SU-DHL-6 (cell line): ENCODE measurements around the gene FKBP1A.
"Not testable (repeated sequence)": the region's sequence is repeated elsewhere in the genome, so short reads cannot be mapped to it uniquely, and the experiment has no call there.

Experiments used
- H2AFZ ChIP-seq: fragments of 200-600 bp; sonication (generic); 2 replicates; pipeline ENCODE4 v1.6.1; 2014; ENCODE audit warnings: low read depth, mild to moderate bottlenecking, moderate library complexity, mixed read lengths, antibody characterized with exemption, low read length; ENCODE audit not compliant: severe bottlenecking
- H3F3A ChIP-seq: fragments of 200-600 bp; shearing (Covaris generic); 2 replicates; pipeline ENCODE4 v1.6.0; 2016; ENCODE audit warnings: antibody characterized with exemption, mild to moderate bottlenecking; ENCODE audit not compliant: insufficient read depth
- H3K27ac ChIP-seq: fragments of 200-600 bp; sonication (generic); 2 replicates; pipeline ENCODE4 v1.5.1; 2016; ENCODE audit warnings: low read depth, mild to moderate bottlenecking, low read length, moderate library complexity, mixed read lengths
- H3K27me3 ChIP-seq: fragments of 200-600 bp; sonication (generic), shearing (Covaris generic); 2 replicates; pipeline ENCODE4 v1.6.0; 2014; ENCODE audit warnings: mild to moderate bottlenecking, low read length
- H3K36me3 ChIP-seq: fragments of 200-600 bp; sonication (generic); 2 replicates; pipeline ENCODE4 v1.6.1; 2014; ENCODE audit warnings: mild to moderate bottlenecking, low read length, mixed read lengths
- H3K4me2 ChIP-seq: fragments of 300-600, 200-600 bp; shearing (Covaris generic), sonication (generic); 2 replicates; pipeline ENCODE4 v1.6.0; 2014; ENCODE audit warnings: low read length, low read depth, mild to moderate bottlenecking; ENCODE audit not compliant: poor library complexity, severe bottlenecking
- H3K4me3 ChIP-seq: fragments of 200-600 bp; sonication (generic); 2 replicates; pipeline ENCODE4 v1.5.1; 2014; ENCODE audit warnings: antibody characterized with exemption, low read length, mild to moderate bottlenecking, mixed read lengths; ENCODE audit not compliant: insufficient read depth, poor library complexity, severe bottlenecking
- H3K79me2 ChIP-seq: fragments of 200-600 bp; sonication (generic); 2 replicates; pipeline ENCODE4 v1.6.1; 2014; ENCODE audit warnings: mild to moderate bottlenecking, low read length, moderate library complexity; ENCODE audit not compliant: insufficient read depth
- H3K9ac ChIP-seq: fragments of 200-600 bp; sonication (generic); 2 replicates; pipeline ENCODE4 v1.7.0; 2014; ENCODE audit warnings: mild to moderate bottlenecking, low read length
- H3K9me2 ChIP-seq: fragments of 200-600 bp; sonication (generic); replicated peaks from 2 replicates; pipeline ENCODE4 v1.6.1; 2014; ENCODE audit warnings: low read length; ENCODE audit not compliant: insufficient read depth
- H3K9me3 ChIP-seq: fragments of 200-600 bp; sonication (generic); 2 replicates; pipeline ENCODE4 v1.6.1; 2014; ENCODE audit warnings: low read length, mixed read lengths; ENCODE audit not compliant: insufficient read depth
- H4K20me1 ChIP-seq: fragments of 200-600 bp; sonication (generic); 2 replicates; pipeline ENCODE4 v1.6.1; 2014; ENCODE audit warnings: low read depth, mild to moderate bottlenecking, antibody characterized with exemption, low read length, moderate library complexity, mixed read lengths
- EZH2phosphoT487 ChIP-seq: fragments of 200-600 bp; sonication (generic), shearing (Covaris generic); conservative IDR thresholded peaks from 2 replicates; pipeline ENCODE4 v1.6.1; 2018; ENCODE audit warnings: mild to moderate bottlenecking, antibody characterized with exemption, low read length, moderate library complexity, mixed read lengths
- TF ChIP-seq, protein P1 (sequence below): fragments of 200-600 bp; sonication (generic); IDR thresholded peaks from one replicate; pipeline ENCODE4 v1.5.1; 2017; ENCODE audit warnings: antibody characterized with exemption, mild to moderate bottlenecking, low read length, moderate library complexity; ENCODE audit not compliant: insufficient read depth, poor library complexity, severe bottlenecking

The FKBP1A gene

DNA sequence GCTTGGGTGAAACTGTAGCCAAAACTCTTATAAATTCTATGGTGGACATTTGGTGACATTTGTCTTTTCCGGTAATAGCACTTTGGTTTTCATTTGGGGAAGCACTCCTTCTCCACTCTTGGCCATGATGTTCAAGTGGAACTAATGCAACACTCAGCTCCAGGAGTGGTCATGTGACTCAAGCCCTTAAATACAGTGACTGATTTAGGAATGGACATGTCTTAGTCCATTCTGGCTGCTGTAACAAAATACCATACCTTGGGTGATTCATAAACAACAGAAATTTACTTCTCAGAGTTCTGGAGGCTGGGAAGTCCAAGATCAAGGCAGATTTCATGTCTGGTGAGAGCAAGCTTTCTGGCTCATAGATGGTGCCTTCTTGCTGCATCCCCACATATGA is 10.8 kb upstream of the FKBP1A start:
- H3K79me2 ChIP-seq, result no peaks in the 10 kb centered on the region
- H3K9ac ChIP-seq, result no peak overlapping the region
- no peaks in the 10 kb centered on the region for H3K27me3 ChIP-seq
- H3K27ac ChIP-seq, result no peak overlapping the region
- no peaks in the 10 kb centered on the region for H3K36me3 ChIP-seq
- H3K9me3 ChIP-seq, result no peaks in the 10 kb centered on the region
- TF ChIP-seq EZH2phosphoT487, result no peak
- TF ChIP-seq, protein P1, sequence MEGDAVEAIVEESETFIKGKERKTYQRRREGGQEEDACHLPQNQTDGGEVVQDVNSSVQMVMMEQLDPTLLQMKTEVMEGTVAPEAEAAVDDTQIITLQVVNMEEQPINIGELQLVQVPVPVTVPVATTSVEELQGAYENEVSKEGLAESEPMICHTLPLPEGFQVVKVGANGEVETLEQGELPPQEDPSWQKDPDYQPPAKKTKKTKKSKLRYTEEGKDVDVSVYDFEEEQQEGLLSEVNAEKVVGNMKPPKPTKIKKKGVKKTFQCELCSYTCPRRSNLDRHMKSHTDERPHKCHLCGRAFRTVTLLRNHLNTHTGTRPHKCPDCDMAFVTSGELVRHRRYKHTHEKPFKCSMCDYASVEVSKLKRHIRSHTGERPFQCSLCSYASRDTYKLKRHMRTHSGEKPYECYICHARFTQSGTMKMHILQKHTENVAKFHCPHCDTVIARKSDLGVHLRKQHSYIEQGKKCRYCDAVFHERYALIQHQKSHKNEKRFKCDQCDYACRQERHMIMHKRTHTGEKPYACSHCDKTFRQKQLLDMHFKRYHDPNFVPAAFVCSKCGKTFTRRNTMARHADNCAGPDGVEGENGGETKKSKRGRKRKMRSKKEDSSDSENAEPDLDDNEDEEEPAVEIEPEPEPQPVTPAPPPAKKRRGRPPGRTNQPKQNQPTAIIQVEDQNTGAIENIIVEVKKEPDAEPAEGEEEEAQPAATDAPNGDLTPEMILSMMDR, result no peak
- H4K20me1 ChIP-seq, result no peaks in the 10 kb centered on the region
- no peaks in the 10 kb centered on the region for H3F3A ChIP-seq
- H3K4me2 ChIP-seq, result no peak overlapping the region
- H3K4me3 ChIP-seq, result no peak overlapping the region
- H2AFZ ChIP-seq, result no peak overlapping the region
- H3K9me2 ChIP-seq, result no peaks in the 10 kb centered on the region

DNA sequence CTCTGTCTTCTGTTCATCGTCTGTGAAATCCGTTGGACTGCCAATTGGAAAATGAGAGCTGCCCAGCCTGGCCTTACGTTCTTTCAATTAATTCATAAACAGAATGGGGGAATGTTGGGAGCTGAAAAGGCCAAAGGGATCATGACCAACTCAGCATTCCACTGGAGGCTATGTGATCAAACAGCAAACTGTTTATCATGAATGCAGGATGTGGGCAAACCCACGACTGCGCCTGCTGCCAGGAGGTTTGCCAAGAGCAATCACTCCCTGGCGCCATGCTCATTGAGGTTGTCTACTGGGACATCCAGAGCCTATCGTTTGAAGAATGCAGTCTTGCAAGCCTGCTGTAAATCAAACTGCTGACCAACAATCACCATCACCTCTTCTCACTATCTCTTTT is 9.3 kb upstream of the FKBP1A start:
- Histone ChIP-seq H2AFZ (no peak overlapping the region), H3K27me3 (no peaks in the 10 kb centered on the region), H3K27ac (no peak overlapping the region), H3K4me2 (no peak overlapping the region), H4K20me1 (no peaks in the 10 kb centered on the region), H3K9ac (no peak overlapping the region), H3K79me2 (no peaks in the 10 kb centered on the region), H3F3A (no peaks in the 10 kb centered on the region), H3K9me3 (no peaks in the 10 kb centered on the region), H3K4me3 (no peak overlapping the region), H3K36me3 (no peaks in the 10 kb centered on the region), H3K9me2 (no peaks in the 10 kb centered on the region)
- TF ChIP-seq, protein P1, result no peak
- no peak for TF ChIP-seq EZH2phosphoT487

DNA sequence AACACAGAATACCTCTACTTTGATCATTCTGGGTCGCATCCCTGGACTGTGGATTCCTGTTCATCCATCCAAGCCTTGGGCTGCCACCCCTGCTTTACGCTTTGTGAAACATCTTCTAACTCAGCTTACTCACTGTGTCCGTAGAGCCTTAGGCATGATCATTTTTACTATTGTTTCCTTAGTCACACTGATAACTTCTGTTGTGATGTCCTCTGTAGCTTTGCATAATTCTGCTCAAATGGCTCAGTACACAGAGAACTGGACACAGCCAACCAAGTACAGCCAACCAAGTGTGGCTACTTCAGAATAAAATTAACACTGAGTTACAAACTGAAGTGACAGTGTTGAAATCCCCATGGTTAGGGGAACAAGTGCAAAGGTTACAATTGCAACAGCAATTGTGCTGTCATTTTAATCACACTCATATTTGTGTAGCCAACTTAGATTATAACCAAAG is 8.6 kb upstream of the FKBP1A start:
- Histone ChIP-seq H3K79me2 (no peaks in the 10 kb centered on the region), H3K36me3 (no peaks in the 10 kb centered on the region), H3K9ac (no peak overlapping the region), H3K9me2 (no peaks in the 10 kb centered on the region), H3K4me2 (no peak overlapping the region), H3K27ac (no peak overlapping the region), H3K4me3 (no peak overlapping the region), H3K9me3 (no peaks in the 10 kb centered on the region), H3K27me3 (no peaks in the 10 kb centered on the region), H4K20me1 (no peaks in the 10 kb centered on the region), H2AFZ (no peak overlapping the region), H3F3A (no peaks in the 10 kb centered on the region)
- TF ChIP-seq EZH2phosphoT487, result no peak
- TF ChIP-seq, protein P1, result no peak

DNA sequence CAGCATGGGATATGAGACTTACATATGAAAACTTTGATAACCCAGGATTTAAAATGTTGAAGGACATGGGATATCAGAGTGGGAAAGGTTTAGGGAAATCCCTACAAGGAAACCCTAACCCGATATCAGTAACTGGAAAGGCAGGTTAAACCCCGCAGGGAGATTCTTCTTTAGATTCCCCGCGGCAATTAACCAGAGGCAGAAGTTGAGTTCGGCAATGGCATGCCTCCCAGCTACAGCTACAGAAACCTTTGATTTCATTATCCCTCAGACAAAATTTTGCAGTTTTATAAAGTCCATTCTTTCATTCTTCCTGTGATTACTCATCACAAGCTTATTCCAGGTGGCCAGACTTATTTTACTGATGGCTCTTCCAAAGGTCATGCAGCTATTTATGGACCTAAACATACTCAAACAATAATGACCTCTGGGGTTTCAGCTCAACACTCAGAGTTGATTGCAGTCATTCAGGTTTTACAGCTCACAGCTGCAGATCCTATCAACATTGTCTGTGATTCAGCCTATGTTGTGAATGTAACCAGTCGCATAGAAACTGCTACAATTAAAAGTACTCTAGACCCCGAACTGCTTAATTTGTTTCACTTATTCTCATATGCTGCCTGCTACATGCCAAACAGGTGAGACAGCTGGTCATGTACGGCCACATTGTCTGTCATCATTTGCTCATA is 7.0 kb upstream of the FKBP1A start:
- not testable (repeated sequence) for H3K27me3 ChIP-seq, H3K79me2 ChIP-seq, H3K9ac ChIP-seq, H2AFZ ChIP-seq, H3K4me3 ChIP-seq, H3K36me3 ChIP-seq, H3F3A ChIP-seq, H3K27ac ChIP-seq, H3K9me3 ChIP-seq, H3K4me2 ChIP-seq, H3K9me2 ChIP-seq, H4K20me1 ChIP-seq

DNA sequence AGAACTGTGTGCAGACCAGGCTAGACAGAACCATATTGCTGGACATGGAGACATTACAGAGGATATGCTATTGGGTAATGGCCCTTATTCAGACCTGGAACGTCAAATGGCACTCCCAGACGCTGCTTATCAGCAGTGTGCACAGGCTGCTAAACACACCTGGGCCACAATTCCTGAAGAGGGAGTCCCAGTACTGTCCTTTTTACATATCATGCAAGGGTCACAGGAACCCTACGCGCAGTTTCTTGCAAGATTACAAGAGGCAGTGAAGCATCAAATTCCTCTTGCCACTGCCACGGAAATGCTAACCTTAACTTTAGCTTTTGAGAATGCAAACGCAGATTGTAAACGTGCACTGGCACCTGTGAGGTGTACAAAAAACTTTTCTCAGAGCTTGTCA is 5.3 kb upstream of the FKBP1A start:
- H2AFZ ChIP-seq, H3K4me2 ChIP-seq, H3K4me3 ChIP-seq, H3K9ac ChIP-seq, H3K9me3 ChIP-seq, H3F3A ChIP-seq, H3K27ac ChIP-seq, H3K9me2 ChIP-seq, H4K20me1 ChIP-seq, H3K27me3 ChIP-seq, H3K79me2 ChIP-seq, H3K36me3 ChIP-seq: not testable (repeated sequence)
